NB4 (cell line): Measurements from ENCODE around the gene RFTN2.
"Not testable (repeated sequence)": the region's sequence is repeated elsewhere in the genome, so short reads cannot be mapped to it uniquely, and the experiment has no call there.

Experiments used
- DNase-seq: peaks from one replicate; pipeline ENCODE4 v3.0.0; 2010; ENCODE audit warnings: low read depth
- H3K4me3 ChIP-seq: one replicate; pipeline ENCODE4 v1.5.1; 2011; ENCODE audit warnings: mild to moderate bottlenecking, low read depth, low read length, moderate library complexity
- MAX ChIP-seq: IDR thresholded peaks from 2 replicates; pipeline ENCODE4 v1.6.1; 2011; ENCODE audit warnings: low read depth, low read length
- MYC ChIP-seq: IDR thresholded peaks from 2 replicates; pipeline ENCODE4 v1.6.1; 2011; ENCODE audit warnings: low read depth, low read length
- POLR2A ChIP-seq: IDR thresholded peaks from 2 replicates; pipeline ENCODE4 v1.6.1; 2011; ENCODE audit warnings: mild to moderate bottlenecking; ENCODE audit not compliant: insufficient read length; ENCODE audit errors: extremely low read depth
- TF ChIP-seq, protein P1 (sequence below): IDR thresholded peaks from one replicate; pipeline ENCODE4 v1.5.1; 2012; ENCODE audit warnings: low read depth, low read length

Gene RFTN2

GRCh38 chr2:197556456-197556855, 118.9 kb downstream of the RFTN2 start:
- no peak overlapping the region for H3K4me3 ChIP-seq
- TF ChIP-seq MAX: no peak
- TF ChIP-seq, protein P1, sequence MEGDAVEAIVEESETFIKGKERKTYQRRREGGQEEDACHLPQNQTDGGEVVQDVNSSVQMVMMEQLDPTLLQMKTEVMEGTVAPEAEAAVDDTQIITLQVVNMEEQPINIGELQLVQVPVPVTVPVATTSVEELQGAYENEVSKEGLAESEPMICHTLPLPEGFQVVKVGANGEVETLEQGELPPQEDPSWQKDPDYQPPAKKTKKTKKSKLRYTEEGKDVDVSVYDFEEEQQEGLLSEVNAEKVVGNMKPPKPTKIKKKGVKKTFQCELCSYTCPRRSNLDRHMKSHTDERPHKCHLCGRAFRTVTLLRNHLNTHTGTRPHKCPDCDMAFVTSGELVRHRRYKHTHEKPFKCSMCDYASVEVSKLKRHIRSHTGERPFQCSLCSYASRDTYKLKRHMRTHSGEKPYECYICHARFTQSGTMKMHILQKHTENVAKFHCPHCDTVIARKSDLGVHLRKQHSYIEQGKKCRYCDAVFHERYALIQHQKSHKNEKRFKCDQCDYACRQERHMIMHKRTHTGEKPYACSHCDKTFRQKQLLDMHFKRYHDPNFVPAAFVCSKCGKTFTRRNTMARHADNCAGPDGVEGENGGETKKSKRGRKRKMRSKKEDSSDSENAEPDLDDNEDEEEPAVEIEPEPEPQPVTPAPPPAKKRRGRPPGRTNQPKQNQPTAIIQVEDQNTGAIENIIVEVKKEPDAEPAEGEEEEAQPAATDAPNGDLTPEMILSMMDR: no peak
- no peak for TF ChIP-seq POLR2A
- TF ChIP-seq MYC: no peak
- DNase-seq: peak; percentile 58

DNA sequence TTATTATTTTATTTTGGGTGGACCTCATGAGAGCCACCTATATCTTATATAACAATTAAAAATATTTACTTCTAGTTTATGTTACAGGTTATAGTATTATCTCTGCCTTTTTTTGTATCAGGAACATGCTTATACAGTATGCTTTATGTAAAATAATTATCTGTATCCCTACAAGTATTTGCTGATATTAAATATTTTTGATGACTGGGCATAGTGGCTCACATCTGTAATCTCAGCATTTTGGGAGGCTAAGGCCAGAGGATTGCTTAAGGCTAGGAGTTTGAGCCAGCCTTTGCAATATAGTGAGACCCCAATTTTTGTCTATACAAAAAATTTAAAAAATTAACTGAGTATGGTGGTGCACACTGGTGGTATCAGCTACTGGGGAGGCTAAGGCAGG, 119.9 kb downstream of the RFTN2 start:
- H3K4me3 ChIP-seq: no peak overlapping the region
- TF ChIP-seq MAX (no peak), MYC (no peak), POLR2A (no peak)
- TF ChIP-seq, protein P1: no peak
- DNase-seq: no peak

- H3K4me3 ChIP-seq, DNase-seq: not testable (repeated sequence)
Observed at GRCh38 chr2:197551260-197551659, 124.1 kb downstream of the RFTN2 start.

DNA sequence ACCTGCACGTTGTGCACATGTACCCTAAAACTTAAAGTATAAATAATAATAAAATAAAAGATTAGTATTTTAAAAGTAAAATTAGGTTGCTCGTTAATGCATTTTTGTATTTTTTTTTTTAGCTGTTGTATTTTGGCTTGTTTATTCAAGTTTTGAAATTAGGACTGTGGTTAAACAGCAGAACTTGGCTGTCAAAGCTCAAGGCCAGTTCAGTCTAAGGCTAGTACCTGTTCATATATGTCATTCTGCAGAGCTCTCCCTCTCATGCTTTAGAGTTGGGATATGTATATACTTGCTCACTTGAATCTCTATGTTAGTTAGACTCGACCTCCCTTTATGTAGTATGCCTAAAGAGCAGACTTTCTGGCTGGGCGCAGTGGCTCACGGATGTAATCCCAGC, 126.8 kb downstream of the RFTN2 start:
- no peak for TF ChIP-seq POLR2A
- TF ChIP-seq MYC: no peak
- no peak for TF ChIP-seq MAX
- TF ChIP-seq, protein P1: no peak
- no peak overlapping the region for H3K4me3 ChIP-seq
- DNase-seq: no peak

- no peak for TF ChIP-seq MYC
- TF ChIP-seq, protein P1: no peak
- DNase-seq: no peak
- H3K4me3 ChIP-seq: no peak overlapping the region
Observed at GRCh38 chr2:197547163-197547900, 128.1 kb downstream of the RFTN2 start.

DNA sequence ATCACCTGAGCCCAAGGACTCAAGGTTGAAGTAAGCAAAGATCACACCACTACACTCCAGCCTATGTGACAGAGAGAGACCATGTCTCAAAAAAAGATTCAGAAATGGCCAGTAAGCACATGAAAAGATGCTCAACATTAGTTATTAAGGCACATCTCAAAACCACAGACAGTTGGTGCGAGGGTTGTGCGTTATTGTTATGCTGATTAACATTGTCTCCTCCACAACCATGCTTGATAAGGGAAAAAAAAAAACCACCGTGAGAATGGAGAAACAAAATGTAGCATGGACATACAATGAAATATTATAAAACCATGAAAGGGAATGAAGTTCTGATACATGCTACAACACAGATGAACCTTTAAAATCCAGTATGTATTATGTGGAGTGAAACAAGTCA, 132.2 kb downstream of the RFTN2 start:
- no peak overlapping the region for H3K4me3 ChIP-seq
- no peak for DNase-seq
- no peak for TF ChIP-seq POLR2A
- TF ChIP-seq, protein P1: no peak
- TF ChIP-seq MYC: no peak
- TF ChIP-seq MAX: no peak
